ENCODE data around the gene IDH3G. TPM values are rescaled to one million over a fixed set of nuclear protein-coding genes. Genes with fewer than 3 reads are reported as not detected.

Gene IDH3G
- total RNA-seq, 1 donor = 40.2 TPM

- H3K27me3 ChIP-seq (ENCODE audit: insufficient read depth, low read length) = no peaks in the 10 kb centered on the region
- H3K4me2 ChIP-seq (ENCODE audit: insufficient read depth, low read length) = no peak overlapping the region
- no peaks in the 10 kb centered on the region for H3K9me3 ChIP-seq (ENCODE audit: low read depth, low read length)
- DNase-seq (ENCODE audit: insufficient read length, low spot score, missing footprints) = no peak
- H4K20me1 ChIP-seq (ENCODE audit: insufficient read depth, low read length) = no peaks in the 10 kb centered on the region
- H3K36me3 ChIP-seq (ENCODE audit: insufficient read depth, low read length) = no peaks in the 10 kb centered on the region
- no peak overlapping the region for H2AFZ ChIP-seq (ENCODE audit: low read length)
- no peak overlapping the region for H3K27ac ChIP-seq (ENCODE audit: low read depth, low read length)
- TF ChIP-seq CTCF (IDR thresholded peaks at IDR 0.05; ENCODE audit: extremely low read depth, low read depth, low read length) = no peak
- H3K79me2 ChIP-seq (ENCODE audit: insufficient read depth, low read length) = no peaks in the 10 kb centered on the region
- H3K4me1 ChIP-seq (ENCODE audit: insufficient read depth, low read length) = no peaks in the 10 kb centered on the region
- H3K4me3 ChIP-seq (ENCODE audit: insufficient read depth, low read length) = no peak overlapping the region
These were observed 9.3 kb upstream of the IDH3G start for GRCh38 chrX:153803211-153804099.

DNA sequence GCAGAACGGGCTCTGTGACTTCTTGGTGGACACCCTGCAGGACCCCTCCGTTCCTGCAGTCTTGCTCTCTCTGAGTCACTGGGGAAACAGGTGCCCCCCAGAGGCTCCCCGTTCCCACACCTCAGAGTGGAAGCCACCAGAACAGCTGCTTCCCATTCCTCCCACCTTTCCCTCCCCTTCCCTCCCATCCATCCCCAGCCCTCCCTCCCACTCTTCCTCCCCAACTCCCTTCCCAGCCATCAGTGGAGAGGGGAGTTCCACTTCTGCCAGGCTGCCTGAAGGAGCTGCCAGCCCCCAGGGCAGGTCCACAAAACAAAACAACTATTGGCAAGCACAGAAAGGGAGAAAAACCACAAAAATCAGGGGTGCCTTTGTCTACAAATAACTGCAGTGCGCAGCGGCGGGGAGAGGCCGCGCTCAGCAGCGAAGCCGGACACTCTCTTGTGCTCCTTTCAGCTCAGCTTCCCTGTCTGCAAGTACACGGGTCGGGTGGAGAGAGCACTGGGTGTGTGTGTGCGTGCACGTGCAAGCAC lies 8.4 kb upstream of the IDH3G start:
- Histone ChIP-seq H4K20me1 (ENCODE audit: insufficient read depth, low read length) (no peaks in the 10 kb centered on the region), H3K27ac (ENCODE audit: low read depth, low read length) (no peak overlapping the region)

DNA sequence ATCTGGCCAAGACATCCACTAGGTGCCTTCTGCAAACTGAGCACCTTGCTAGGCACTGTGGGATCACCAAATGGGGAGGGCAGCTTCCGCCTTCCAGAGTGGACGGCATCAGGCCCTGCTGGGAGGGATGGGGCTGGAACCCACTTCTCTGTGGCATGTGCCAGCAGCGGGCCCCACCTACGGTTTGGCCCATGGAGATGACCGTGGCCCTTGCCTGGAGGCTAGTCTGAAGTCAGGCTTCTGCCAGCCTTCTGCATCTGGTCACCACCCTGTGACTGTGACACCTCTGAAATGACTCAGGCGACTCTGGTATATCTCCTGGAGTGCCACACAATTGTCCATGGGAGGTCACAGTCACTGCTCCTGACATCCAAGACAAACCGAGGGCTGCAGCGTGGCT lies 7.5 kb upstream of the IDH3G start:
- Histone ChIP-seq H3K27me3 (ENCODE audit: insufficient read depth, low read length) (no peaks in the 10 kb centered on the region), H3K4me1 (ENCODE audit: insufficient read depth, low read length) (no peaks in the 10 kb centered on the region), H3K36me3 (ENCODE audit: insufficient read depth, low read length) (peaks cover 3% of the 10 kb centered on the region), H2AFZ (ENCODE audit: low read length) (no peak overlapping the region), H3K79me2 (ENCODE audit: insufficient read depth, low read length) (peaks cover 6% of the 10 kb centered on the region), H3K4me2 (ENCODE audit: insufficient read depth, low read length) (no peak overlapping the region), H3K27ac (ENCODE audit: low read depth, low read length) (no peak overlapping the region), H3K4me3 (ENCODE audit: insufficient read depth, low read length) (no peak overlapping the region), H3K9me3 (ENCODE audit: low read depth, low read length) (no peaks in the 10 kb centered on the region), H4K20me1 (ENCODE audit: insufficient read depth, low read length) (peaks cover 5% of the 10 kb centered on the region)
- no peak for DNase-seq (ENCODE audit: insufficient read length, low spot score, missing footprints)
- no peak for TF ChIP-seq CTCF (IDR thresholded peaks at IDR 0.05; ENCODE audit: extremely low read depth, low read depth, low read length)

More for the DNA sequence above, 8.4 kb upstream of the IDH3G start:
- no peak for TF ChIP-seq CTCF (IDR thresholded peaks at IDR 0.05; ENCODE audit: extremely low read depth, low read depth, low read length)
- DNase-seq (ENCODE audit: insufficient read length, low spot score, missing footprints) = no peak
- Histone ChIP-seq H3K4me1 (ENCODE audit: insufficient read depth, low read length) (no peaks in the 10 kb centered on the region), H2AFZ (ENCODE audit: low read length) (no peak overlapping the region), H3K36me3 (ENCODE audit: insufficient read depth, low read length) (peaks cover 2% of the 10 kb centered on the region), H3K27me3 (ENCODE audit: insufficient read depth, low read length) (no peaks in the 10 kb centered on the region), H3K4me3 (ENCODE audit: insufficient read depth, low read length) (no peak overlapping the region), H3K79me2 (ENCODE audit: insufficient read depth, low read length) (no peaks in the 10 kb centered on the region), H3K4me2 (ENCODE audit: insufficient read depth, low read length) (no peak overlapping the region), H3K9me3 (ENCODE audit: low read depth, low read length) (no peaks in the 10 kb centered on the region)

DNA sequence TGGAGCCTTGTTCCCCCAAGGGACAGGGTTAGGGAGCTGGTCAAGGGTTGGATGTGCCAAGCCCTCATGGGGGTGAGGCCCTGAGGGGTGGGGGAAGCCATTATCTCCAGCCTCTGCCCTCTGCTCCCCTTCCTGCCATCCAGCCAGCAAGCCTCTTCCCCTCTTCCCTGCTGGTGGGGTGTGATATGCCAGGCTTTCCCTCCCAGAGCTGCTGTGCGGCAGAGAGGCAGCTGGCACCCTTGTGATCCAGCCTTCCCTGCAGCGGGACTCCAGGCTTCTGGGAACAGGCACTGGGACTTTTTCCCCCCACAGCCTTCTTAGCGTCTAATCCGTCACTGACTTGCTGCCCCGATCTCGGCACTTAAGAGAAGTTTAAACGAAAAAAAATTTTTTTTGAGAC lies 6.6 kb upstream of the IDH3G start:
- Histone ChIP-seq H3K27ac (ENCODE audit: low read depth, low read length) (no peak overlapping the region), H3K27me3 (ENCODE audit: insufficient read depth, low read length) (no peaks in the 10 kb centered on the region), H3K4me3 (ENCODE audit: insufficient read depth, low read length) (no peak overlapping the region), H4K20me1 (ENCODE audit: insufficient read depth, low read length) (peaks cover 12% of the 10 kb centered on the region), H3K4me2 (ENCODE audit: insufficient read depth, low read length) (no peak overlapping the region), H3K36me3 (ENCODE audit: insufficient read depth, low read length) (peaks cover 3% of the 10 kb centered on the region), H3K9me3 (ENCODE audit: low read depth, low read length) (no peaks in the 10 kb centered on the region), H2AFZ (ENCODE audit: low read length) (no peak overlapping the region), H3K79me2 (ENCODE audit: insufficient read depth, low read length) (peaks cover 15% of the 10 kb centered on the region), H3K4me1 (ENCODE audit: insufficient read depth, low read length) (peaks cover 2% of the 10 kb centered on the region)
- no peak for TF ChIP-seq CTCF (IDR thresholded peaks at IDR 0.05; ENCODE audit: extremely low read depth, low read depth, low read length)
- DNase-seq (ENCODE audit: insufficient read length, low spot score, missing footprints) = peak; percentile 88
